Caco-2 (cell line): Measurements from ENCODE around the gene AURKA. TPM values are rescaled to one million over a fixed set of nuclear protein-coding genes. Genes with fewer than 3 reads are reported as not detected.

ENCODE experiments used
- BruUV-seq: library from RNA; stranded (reverse); fragments of 400-500 nt; replicated peaks from 2 replicates; lab custom pipeline; 2021; lab: Mats Ljungman, UMichigan
- CTCF ChIA-PET: fragments of 300-600 bp; sonication (Branson Sonifier 250); formaldehyde crosslinking; loops from one replicate; lab custom pipeline; 2022; ENCODE audit warnings: antibody characterized with exemption; lab: Charles Lee
- POLR2A ChIA-PET: fragments of 300-600 bp; sonication (Branson Sonifier 250); formaldehyde crosslinking; loops from one replicate; lab custom pipeline; 2022; ENCODE audit warnings: antibody characterized with exemption; lab: Charles Lee
- DNase-seq, 2 experiments: peaks; one replicate each; pipeline versions ENCODE4 v3.0.0 to v3.0.0-alpha.2; 2020 to 2022
- H3K27me3 ChIP-seq: replicated peaks from 2 replicates; pipeline ENCODE4 v1.6.0; 2011; ENCODE audit warnings: low read length; ENCODE audit not compliant: control insufficient read depth, insufficient read depth
- H3K36me3 ChIP-seq: 2 replicates; pipeline ENCODE4 v1.5.1; 2011; ENCODE audit warnings: low read length; ENCODE audit not compliant: control insufficient read depth, insufficient read depth
- H3K4me1 ChIP-seq: fragments of 250-450 bp; sonication (Bioruptor Pico); 2 replicates; pipeline ENCODE4 v1.5.1; 2020; ENCODE audit warnings: mild to moderate bottlenecking
- H3K4me3 ChIP-seq: 2 replicates; pipeline ENCODE4 v1.5.1; 2011; ENCODE audit warnings: low read depth, mild to moderate bottlenecking, control low read depth, low read length
- H3K9me3 ChIP-seq: fragments of 250-450 bp; sonication (Bioruptor Pico); 2 replicates; pipeline ENCODE4 v1.5.1; 2020; ENCODE audit warnings: mild to moderate bottlenecking, moderate library complexity
- H3K27ac Mint-ChIP-seq: one replicate; pipeline ENCODE4 v1.8.0; 2022; ENCODE audit warnings: mixed read lengths; ENCODE audit not compliant: unreplicated experiment
- H3K27me3 Mint-ChIP-seq: one replicate; pipeline ENCODE4 v1.8.0; 2022; ENCODE audit warnings: mixed read lengths; ENCODE audit not compliant: insufficient read depth, unreplicated experiment
- H3K36me3 Mint-ChIP-seq: one replicate; pipeline ENCODE4 v1.8.0; 2022; ENCODE audit warnings: mild to moderate bottlenecking, mixed read lengths; ENCODE audit not compliant: insufficient read depth, unreplicated experiment
- H3K4me1 Mint-ChIP-seq: one replicate; pipeline ENCODE4 v1.8.0; 2022; ENCODE audit warnings: low read depth, mixed read lengths; ENCODE audit not compliant: unreplicated experiment
- H3K4me3 Mint-ChIP-seq: one replicate; pipeline ENCODE4 v1.8.0; 2022; ENCODE audit warnings: mild to moderate bottlenecking, moderate library complexity, mixed read lengths; ENCODE audit not compliant: unreplicated experiment
- H3K9me3 Mint-ChIP-seq: one replicate; pipeline ENCODE4 v1.8.0; 2022; ENCODE audit warnings: mixed read lengths; ENCODE audit not compliant: unreplicated experiment
- CTCF ChIP-seq, 2 experiments: fragments of 200-600 bp in 1 of 2; IDR thresholded peaks; 1 replicate in 1 of 2; 2 replicates in 1 of 2; pipeline versions ENCODE4 v1.5.1 to v1.8.0; 2011 to 2022; ENCODE audit warnings: antibody characterized with exemption in 1 of 2, control low read depth in 1 of 2, inconsistent platforms in 1 of 2, low read depth in 1 of 2, low read length in 1 of 2, mild to moderate bottlenecking in 1 of 2, moderate library complexity in 1 of 2; ENCODE audit not compliant: insufficient read depth in 1 of 2, severe bottlenecking in 1 of 2, unreplicated experiment in 1 of 2
- intact Hi-C: fragments of 100-400 bp; cut with micrococcal nuclease; formaldehyde crosslinking; loops from one replicate; pipeline ENCODE4 v1.10.0; 2022; ENCODE audit not compliant: unreplicated experiment
- total RNA-seq: library from RNA; stranded (reverse); gene quantifications from 2 replicates; pipeline ENCODE4 v1.2.3, GENCODE V29; 2022

AURKA gene
- total RNA-seq, 1 experiment from 2014 or later: 233 TPM

GRCh38 chr20:56439771-56440291, 47.8 kb upstream of the AURKA start:
- H3K36me3 ChIP-seq: no peaks in the 10 kb centered on the region
- H3K9me3 Mint-ChIP-seq: no peaks in the 10 kb centered on the region
- no peak for DNase-seq
- no peak overlapping the region for H3K27ac Mint-ChIP-seq
- H3K9me3 ChIP-seq: no peaks in the 10 kb centered on the region
- H3K27me3 ChIP-seq: no peaks in the 10 kb centered on the region
- no peak for TF ChIP-seq CTCF (IDR thresholded peaks at IDR 0.05; ENCODE audit: insufficient read depth in 1 of 2, low read depth in 1 of 2, low read length in 1 of 2, severe bottlenecking in 1 of 2, unreplicated experiment in 1 of 2)
- intact Hi-C loops: no loop called here
- H3K36me3 Mint-ChIP-seq: no peaks in the 10 kb centered on the region
- ChIA-PET CTCF (no interaction called here), POLR2A (no interaction called here)
- H3K4me1 Mint-ChIP-seq: no peaks in the 10 kb centered on the region
- H3K4me3 ChIP-seq: no peak overlapping the region
- 0 out of 2 replicates have a peak, but pooled peaks cover 6% of the 10 kb centered on the region for H3K4me1 ChIP-seq
- BruUV-seq: no TSS peak
- no peak overlapping the region for H3K4me3 Mint-ChIP-seq
- no peaks in the 10 kb centered on the region for H3K27me3 Mint-ChIP-seq

GRCh38 chr20:56438284-56438683, 46.3 kb upstream of the AURKA start:
- DNase-seq: no peak
- no peaks in the 10 kb centered on the region for H3K36me3 ChIP-seq
- H3K27me3 ChIP-seq: no peaks in the 10 kb centered on the region
- TF ChIP-seq CTCF (IDR thresholded peaks at IDR 0.05; ENCODE audit: insufficient read depth in 1 of 2, low read depth in 1 of 2, low read length in 1 of 2, severe bottlenecking in 1 of 2, unreplicated experiment in 1 of 2): no peak
- no TSS peak for BruUV-seq
- H3K4me3 Mint-ChIP-seq: no peak overlapping the region
- intact Hi-C loops: no loop called here
- POLR2A ChIA-PET: no interaction called here
- H3K9me3 ChIP-seq: no peaks in the 10 kb centered on the region
- no peaks in the 10 kb centered on the region for H3K4me1 Mint-ChIP-seq
- no peaks in the 10 kb centered on the region for H3K27me3 Mint-ChIP-seq
- H3K4me1 ChIP-seq: 0 out of 2 replicates have a peak, but pooled peaks cover 6% of the 10 kb centered on the region
- no peak overlapping the region for H3K27ac Mint-ChIP-seq
- no peaks in the 10 kb centered on the region for H3K36me3 Mint-ChIP-seq
- no peaks in the 10 kb centered on the region for H3K9me3 Mint-ChIP-seq
- no peak overlapping the region for H3K4me3 ChIP-seq
- CTCF ChIA-PET: no interaction called here

DNA sequence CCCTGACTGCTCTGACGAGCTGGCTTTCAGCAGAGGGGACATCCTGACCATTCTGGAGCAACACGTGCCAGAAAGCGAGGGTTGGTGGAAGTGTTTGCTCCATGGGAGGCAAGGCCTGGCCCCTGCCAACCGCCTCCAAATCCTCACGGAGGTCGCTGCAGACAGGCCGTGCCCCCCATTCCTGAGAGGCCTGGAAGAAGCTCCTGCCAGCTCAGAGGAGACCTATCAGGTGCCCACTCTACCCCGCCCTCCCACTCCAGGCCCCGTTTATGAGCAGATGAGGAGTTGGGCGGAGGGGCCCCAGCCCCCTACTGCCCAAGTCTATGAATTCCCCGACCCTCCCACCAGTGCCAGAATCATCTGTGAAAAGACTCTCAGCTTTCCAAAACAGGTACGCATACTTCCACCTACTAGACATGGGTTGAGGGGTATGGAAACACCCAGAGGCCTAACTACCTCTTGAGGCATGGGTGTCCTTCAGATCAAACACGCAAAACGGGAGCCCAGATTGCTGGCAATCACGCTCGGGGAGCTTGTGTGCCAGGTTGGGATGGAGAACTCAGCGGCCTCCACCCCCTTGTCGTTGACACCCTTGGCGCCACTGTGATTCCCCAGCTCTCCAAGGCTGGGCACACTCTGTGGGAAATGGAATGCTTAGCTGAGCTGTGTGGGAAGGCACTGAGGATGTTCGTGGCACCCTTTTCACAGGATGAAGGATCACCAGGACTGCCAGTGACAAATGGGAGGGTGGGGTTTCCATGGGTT, 45.4 kb upstream of the AURKA start:
- intact Hi-C loops: no loop called here
- Mint-ChIP-seq H3K9me3 (no peaks in the 10 kb centered on the region), H3K4me1 (no peaks in the 10 kb centered on the region), H3K4me3 (no peak overlapping the region), H3K27me3 (no peaks in the 10 kb centered on the region), H3K27ac (no peak overlapping the region), H3K36me3 (no peaks in the 10 kb centered on the region)
- no peak overlapping the region for H3K4me3 ChIP-seq
- no peaks in the 10 kb centered on the region for H3K9me3 ChIP-seq
- ChIA-PET CTCF (no interaction called here), POLR2A (no interaction called here)
- no peak for DNase-seq
- no peaks in the 10 kb centered on the region for H3K36me3 ChIP-seq
- BruUV-seq: no TSS peak
- no peak for TF ChIP-seq CTCF (IDR thresholded peaks at IDR 0.05; ENCODE audit: insufficient read depth in 1 of 2, low read depth in 1 of 2, low read length in 1 of 2, severe bottlenecking in 1 of 2, unreplicated experiment in 1 of 2)
- 0 out of 2 replicates have a peak, but pooled peaks cover 6% of the 10 kb centered on the region for H3K4me1 ChIP-seq
- H3K27me3 ChIP-seq: no peaks in the 10 kb centered on the region
